NCI-H446 treated with DMSO at 0.1 percent for 48 hours (cell line): Measurements from ENCODE around the gene ACER3.
"Not testable (repeated sequence)": the region's sequence is repeated elsewhere in the genome, so short reads cannot be mapped to it uniquely, and the experiment has no call there.

Experiments
- DNase-seq: peaks from one replicate; lab custom pipeline; 2025; lab: John Stamatoyannopoulos, UW

Gene ACER3

DNA sequence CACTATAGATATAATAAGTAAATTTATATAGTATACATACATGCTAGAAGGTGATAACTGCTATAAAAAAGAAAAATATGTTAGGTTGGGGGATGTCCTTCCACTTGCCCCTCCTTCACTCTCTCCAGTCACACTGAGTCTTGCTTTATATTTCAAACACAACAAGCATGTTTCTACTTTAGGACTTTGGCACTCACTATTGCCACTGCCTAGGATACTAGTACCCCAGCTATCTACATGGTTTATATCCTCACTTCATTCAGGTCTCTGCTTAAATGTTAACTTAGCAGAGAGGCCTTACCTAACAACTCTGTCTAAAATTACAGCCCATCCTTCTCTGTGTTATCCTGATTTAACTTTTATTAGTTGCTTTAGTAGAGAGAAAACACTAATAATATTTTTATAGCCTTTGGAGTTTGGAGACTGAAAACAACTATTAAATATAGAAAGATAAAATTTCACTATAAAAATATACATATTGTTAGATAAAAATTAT, 134.4 kb downstream of the ACER3 start:
- no peak for DNase-seq

DNA sequence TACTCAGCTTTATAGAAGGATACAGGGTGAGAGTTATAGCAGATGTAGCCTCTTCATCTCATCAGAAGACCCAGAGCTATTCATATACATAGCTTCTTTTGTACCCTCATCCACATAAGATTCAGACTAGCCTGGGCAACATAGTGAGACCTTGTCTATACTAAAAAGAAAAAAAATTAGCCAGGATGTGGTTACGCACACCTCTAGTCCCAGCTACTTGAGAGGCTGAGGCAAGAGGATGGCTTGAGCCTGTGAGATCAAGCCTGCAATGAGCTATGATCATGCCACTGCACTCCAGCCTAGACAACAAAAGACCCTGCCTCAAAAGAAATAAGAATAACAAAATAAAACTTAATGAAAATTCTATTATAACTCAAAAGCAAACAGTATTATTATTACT, 136.8 kb downstream of the ACER3 start:
- no peak for DNase-seq

DNA sequence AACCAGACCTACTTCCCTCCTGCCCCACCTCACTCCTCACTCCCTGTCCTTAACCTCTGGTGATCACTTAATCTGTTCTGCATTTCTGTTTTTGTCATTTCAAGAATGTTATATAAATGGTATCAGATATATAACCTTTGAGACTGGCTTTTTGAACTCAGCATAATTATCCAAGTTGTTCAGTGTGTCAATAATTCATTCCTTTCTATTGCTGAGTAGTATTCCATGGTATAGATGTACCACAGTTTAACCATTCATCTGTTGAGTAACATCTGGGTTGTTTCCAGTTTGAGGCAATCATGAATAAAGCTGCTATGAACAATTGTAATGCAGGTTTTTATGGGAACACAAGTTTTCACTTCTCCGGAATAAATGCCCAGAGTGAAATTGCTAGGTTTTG, 138.9 kb downstream of the ACER3 start:
- no peak for DNase-seq

DNA sequence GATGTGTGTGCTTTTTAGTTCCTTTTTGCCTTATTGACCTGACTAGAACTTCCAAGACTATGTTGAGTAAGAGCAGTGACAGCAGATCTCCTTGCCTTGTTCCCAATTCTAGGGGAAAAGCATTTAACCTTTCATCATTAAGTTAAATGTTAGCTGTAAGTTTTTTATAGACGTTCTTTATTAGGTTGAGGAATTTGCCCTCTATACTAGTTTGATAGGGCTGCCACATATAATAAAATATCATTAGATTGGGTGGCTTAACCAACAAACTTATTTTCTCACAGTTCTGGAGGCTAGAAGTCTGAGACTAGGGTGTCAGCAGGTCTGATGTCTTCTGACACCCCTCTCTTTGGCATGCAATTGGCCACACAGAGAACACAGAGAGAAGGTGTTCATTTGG, 140.9 kb downstream of the ACER3 start:
- DNase-seq, result no peak

DNA sequence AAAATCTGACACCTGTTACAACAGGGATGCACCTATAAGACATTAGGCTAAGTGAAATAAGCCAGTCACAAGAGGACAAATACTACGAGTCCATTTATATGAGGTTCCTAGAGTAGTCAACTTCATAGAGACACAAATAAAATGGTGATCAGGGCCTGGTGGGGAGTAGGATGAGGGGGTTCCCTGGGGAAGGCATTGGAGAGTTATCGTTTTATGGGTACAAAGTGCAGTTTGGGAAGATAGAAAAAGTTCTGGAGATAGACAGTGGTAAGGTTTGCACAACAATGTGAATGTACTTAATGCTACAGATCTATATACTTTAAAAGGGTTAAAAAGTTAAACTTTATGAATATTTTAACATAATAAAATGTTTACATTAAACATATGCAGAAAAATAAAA, 142.1 kb downstream of the ACER3 start:
- DNase-seq, result no peak

DNA sequence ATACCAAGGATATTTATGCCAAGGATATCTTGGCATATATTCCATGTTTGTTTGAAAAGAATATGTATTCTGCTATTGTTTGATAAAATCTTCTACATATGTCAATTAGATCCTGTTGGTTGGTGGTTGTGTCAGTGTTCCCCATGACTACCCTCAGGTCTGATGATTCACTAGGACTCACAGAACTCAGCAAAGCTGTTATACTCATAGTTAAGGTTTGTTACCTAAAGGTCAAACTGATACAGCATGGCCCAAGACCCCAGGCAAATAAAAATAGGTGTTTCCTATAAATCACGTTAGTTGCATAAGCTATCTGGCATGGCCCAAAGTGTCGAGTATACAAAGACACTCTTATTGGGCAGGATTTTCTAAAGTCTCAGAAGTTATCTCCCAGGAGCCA, 143.2 kb downstream of the ACER3 start:
- no peak for DNase-seq

DNA sequence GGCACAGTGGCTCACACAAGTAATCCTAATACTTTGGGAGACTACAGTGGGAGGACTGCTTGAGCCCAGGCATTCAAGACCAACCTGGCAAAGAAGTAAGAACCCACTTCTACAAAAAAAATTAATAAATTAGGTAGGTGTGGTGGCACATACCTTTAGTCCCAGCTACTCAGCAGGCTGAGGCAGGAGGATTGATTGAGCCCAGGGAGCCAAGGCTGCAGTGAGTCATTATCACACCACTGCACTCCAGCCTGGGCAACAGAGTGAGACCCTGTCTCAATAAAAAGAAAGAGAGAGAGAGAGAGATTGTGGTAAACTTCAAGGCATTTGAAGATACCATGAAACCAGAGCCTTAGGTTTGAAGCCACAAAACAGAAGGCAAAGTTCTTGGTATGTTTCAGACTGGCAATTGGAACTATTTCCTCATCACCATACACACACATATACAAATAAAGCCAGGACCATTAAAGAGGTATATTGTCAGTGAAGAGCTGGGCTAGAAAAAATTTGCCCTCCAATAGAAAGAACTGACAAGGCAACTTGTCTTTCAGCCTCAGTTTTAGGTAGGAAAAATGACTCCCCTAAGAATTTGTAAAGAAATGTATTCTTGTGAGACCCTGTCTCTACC, 148.9 kb downstream of the ACER3 start:
- DNase-seq, result no peak

DNA sequence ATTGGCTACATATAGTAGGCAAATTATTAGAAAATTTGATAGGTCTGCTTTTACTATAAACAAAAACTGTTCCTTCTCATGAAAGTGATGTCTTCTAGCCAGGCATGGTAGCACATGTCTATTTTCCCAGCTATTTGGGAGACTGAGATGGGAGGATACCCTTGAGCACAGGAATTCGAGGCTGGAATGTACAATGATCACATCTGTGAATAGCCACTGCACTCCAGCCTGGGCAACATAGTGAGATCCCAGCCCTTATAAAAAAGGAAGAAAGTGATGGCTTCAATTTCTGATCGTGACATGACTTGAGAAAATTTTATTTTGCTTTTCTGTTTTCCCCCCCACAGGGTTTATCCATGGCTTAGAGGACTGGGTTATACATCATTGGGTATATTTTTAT, 154.0 kb downstream of the ACER3 start:
- DNase-seq, result no peak

DNA sequence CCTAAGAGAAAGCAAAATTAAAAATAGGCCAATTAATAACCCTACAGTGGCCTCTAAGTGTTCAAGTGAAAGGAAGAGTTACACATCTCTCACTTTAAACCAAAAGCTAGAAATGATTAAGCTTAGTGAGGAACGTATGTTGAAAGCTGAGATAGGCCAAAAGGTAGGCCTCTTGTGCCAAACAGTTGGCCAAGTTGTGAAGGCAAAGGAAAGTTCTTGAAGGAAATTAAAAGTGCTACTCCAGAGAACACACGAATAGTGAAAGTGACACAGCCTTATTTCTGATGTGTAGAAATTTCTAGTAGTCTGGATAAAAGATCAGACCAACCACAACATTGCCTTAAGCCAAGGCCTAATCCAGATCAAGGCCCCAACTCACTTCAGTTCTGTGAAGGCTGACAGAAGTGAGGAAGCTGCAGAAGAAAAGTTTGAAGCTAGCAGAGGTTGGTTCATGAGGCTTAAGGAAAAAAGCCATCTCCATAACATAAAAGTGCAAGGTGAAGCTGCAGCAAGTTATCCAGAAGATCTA, 157.7 kb downstream of the ACER3 start:
- not testable (repeated sequence) for DNase-seq

DNA sequence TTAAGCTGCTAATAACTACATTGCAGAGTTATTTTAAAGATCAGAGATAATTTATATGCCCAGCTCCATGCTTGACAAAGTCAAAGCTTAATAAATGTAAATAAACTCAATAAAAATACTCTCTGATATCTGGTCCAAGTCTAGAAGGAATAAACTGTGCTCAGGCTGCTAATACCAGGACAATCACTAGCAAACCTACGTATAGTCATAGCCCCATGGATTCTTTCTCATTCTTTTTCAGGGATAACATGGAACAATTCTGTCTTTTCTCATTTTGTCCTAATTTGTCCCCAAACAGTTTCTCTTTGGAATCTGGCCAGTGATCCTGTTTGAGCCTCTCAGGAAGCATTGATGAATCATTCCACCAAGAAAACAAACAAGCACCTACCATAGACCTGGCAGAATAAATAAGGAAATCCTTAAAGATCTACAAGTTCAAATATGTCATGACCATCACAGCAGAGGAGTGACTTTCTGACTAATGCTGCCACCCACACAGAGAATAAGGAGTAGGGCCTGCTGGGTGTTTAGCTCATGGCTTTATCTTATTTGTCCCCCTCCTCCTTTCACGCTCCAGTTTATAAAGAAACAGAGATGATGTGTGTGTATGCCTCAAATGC, 159.4 kb downstream of the ACER3 start:
- DNase-seq, result no peak

DNA sequence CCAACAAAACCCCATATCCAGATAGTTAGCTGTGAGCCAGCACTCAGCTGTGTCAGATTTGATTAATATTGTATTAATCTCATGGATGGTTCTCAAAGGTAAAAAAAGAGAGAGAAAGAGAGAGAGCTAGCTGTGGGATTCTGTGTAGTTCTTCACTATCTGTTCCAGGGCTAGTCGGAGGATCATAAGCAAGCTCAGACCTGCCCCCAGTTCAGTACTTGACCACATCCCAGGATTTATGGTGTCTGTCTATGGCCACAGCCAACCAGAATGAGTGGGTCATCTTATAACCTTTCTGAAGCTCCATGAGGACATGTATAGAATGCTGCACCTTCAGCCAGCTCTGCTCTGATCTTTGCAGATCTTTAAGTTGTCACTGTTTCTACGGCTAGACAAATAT, 160.0 kb downstream of the ACER3 start:
- no peak for DNase-seq

DNA sequence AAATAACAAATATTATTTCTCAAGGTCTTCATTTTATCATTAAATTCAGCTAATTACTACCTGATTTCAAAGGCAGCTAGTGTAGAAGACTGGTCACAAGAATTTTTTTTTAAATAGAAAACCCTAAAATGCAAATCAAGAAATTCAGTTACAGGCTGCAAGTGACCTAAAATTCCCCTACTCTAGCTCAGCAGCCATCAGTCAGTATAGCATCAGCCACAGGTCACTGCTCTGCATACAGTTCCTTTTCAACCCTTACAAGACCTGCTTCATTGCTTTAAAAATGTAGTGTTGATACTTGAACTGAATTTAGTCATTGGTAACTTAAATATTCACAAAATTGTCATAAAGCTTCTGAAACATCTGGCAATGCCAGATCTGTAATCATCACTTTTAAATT, 164.0 kb downstream of the ACER3 start:
- no peak for DNase-seq

DNA sequence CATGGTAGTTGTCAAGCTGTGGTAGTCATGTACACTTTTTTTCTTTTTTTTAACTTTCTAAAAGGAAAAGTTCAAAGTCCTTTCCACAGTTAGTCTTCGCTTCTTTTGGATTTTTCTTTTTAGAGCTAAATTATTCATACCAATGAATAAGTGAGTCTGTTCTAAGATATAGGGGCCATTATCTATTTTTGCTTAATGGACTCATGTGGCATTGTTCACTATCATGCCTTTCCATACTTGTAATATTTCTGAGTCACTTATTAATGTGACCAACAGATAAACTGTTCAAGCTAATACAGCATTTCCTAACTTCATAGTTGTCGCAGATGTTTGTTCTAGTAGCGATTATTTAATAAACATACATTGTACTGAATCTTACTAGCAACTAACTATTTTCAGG, 165.5 kb downstream of the ACER3 start:
- DNase-seq, result no peak

DNA sequence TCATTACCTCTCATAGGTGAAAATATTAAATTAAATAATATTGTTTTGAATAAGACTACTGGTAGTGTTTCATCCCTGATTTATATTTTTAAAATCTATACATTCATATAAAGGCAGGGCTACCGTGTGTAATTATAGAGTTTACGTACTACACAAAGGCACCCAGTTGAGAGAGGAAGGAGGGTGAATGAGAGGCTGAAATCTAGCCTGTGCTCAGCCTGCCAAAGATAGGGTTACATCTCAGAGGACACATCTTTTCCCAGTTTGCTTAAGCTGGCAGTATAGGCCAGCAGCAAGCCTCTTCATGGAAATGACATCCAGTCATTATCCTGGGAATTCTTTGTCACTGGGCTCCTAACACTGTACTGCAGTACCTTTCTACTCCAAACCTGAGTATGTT, 166.0 kb downstream of the ACER3 start:
- DNase-seq, result no peak

DNA sequence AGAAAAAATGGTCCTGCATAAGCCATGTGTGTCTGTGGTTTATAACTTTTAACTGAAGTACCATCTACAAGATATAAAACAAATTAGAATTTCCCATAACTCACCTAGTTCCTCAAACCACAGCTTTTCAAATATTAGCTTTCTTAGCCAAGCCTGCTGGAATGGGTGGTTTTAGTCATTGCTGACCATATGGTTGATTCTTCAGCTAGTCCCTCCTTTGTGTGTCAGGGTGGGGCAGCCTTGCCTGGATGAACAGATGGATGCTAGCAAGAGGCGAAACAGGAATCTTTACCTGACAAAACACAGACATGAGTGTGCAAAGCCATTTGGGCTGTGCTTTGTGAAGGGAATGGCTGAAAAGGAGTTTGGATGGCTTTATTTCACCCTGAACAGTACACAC, 166.6 kb downstream of the ACER3 start:
- DNase-seq, result peak; percentile 62

DNA sequence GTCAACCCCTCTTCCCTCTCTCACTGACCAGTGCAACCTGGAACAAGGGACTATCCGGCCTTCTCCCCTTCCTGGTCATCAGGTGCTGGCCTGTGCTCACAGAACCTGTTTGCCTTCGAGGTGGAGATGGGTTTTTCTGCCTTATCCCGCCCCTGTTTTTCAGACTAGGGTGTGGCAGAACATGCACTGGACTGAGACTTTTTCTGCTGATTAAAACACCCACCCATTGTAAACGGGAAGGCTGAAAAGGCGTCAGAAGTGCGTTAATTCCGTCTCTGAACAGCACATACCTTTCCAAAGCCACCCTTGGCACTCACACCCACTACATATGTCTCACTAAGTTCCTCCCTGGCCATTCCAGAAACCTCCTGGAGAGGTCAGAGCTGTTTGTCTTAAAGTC, 169.1 kb downstream of the ACER3 start:
- DNase-seq, result no peak

DNA sequence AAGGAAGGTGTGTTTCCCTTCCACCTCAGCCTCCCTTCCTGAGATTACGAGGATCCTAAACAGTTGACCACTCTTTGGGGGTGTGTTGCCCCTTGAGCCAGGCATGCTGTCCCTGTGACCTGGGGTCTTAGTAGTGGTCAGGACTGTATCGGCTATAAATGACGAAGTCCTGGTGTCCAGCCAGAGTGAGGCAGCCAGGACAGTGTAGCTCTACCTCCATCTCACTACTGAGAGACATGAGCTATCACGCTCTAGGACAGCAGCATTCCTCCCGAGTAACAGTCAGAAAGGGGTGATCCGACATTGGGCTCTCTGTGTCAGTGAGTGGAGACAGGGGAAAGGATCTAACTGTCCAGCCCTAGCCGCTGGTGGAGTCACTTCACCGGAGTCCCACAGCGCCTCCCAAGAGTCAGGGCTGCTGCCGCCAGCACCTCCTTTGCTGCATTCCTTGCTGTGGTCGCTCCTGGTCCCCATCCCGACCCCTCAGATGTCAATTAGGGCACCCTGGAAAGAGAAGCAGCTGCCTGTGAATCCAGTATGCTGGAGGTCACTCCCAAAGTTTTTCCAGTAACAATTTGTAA, 170.2 kb downstream of the ACER3 start:
- no peak for DNase-seq

DNA sequence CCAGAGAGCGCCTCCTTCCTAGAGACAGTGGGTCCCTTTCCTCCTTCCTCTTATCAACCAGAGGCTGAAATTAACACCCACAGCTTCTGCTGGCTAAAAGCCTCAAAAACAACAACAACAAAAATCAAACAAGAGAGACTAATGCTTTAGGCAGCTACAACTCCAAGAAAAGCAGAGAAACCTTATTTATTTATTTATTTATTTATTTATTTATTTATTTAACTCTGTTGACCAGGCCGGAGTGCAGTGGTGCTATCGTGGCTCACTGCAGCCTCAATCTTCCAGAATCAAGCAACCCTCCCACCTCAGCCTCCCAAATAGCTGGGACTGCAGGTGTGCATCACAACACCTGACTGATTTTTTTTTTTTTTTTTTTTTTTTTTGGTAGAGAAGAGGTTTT, 170.9 kb downstream of the ACER3 start:
- no peak for DNase-seq

DNA sequence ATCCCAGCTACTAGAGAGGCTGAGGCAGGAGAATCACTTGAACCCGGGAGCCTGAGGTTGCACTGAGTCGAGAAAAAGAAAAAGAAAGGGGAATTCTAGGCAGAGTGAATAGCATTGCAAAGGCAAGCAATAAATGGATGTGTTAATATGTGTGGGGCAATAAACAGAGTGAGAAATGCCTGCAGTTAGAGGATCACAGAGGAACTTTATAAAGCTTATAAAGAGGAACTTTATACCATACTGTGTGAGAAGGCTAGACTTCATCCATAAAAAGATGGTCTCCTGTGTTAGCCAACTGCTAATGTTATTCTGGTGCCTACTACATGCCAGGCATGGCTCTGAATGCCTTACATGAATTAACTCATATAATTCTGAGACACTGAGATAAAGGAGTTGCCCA, 174.3 kb downstream of the ACER3 start:
- no peak for DNase-seq

DNA sequence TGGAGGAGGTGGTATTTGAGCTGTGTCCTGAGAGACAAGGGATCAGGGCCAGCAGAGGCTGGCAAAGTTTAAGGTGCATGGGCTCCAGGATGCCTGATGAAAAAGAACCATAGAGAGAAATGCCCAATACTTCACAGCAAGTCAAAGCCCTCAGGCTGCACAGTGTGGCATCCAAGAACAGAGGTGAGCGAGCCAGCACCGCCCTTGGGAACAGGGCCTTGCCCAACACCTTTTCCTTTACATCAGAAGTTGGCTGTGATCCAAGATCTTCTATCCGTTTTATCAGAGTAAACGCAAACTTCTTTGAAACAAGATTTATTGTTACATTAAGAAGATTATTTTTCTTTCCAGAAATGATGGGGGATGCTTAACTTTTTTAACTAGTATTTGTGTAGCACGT, 174.9 kb downstream of the ACER3 start:
- no peak for DNase-seq

DNA sequence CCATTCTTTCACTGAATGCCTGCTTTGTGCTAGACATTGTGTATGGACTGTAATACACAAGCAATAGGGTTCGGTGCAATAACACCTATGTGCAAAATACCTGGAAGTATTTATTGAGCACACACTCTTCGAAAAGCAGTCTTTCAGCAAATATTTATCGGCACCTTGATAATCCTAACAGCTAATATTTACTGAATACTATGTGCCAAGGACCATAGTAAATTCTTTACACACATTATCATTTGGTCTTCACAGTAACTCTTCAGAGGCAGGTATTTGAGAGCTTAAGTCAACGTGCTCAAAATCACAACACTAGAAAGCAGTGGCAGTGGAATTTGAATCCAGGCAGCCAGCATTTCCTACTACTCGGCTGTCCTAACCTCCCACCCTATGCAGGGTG, 175.7 kb downstream of the ACER3 start:
- no peak for DNase-seq

DNA sequence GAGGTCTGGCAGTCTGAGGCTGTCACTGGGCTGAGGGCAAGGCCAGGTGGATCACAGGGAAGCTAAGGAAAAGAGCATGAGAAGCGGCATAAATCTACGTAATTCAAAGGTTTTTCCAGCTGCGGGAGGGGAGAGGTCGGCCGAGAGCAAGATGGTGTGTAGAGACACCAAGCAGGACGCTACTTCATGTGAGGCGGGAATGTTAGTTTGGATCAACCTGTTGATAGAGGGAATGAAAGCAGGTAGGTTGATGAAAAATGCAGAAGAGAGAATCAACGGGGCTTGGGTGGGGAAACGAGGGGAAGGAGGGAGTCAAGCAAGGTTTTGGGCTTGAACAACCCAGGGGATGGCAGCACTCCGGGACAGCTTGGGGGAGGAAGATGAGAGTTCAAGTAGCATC, 176.3 kb downstream of the ACER3 start:
- DNase-seq, result no peak

DNA sequence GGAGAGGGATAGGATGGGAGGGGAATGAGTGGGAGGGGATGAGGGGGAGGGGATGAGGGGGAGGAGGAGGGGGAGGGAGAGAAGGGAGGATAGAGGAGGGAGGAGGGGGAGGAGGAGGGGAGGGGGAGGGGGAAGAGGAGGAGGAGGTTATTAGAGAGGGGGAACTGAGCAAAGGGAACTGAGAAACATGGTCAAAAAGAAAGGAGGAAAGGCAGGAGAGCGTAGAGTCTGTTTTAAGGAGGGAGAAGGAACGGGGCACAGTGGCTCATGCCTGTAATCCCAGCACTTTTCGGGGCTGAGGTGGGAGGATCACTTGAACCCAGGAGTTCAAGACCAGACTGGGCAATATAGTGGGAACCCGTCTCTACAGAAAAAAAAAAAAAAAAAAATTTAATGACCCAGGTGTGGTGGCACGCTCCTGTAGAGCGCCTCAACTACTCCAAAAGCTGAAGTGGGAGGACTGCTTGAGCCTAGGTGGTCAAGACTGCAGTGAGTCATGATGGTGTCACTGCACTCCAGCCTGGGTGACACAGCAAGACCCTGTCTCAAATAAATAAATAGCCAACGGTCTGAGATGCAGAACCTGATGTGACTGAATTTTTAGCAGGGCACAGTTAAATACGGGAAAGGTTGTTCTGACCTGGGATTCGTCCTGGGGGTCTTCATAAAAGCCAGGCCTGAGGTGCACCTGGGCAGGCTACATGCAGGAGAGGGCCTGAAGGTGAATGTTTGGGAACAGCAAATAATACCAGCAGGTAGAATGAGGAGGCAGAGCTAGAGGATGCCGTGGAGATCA, 177.5 kb downstream of the ACER3 start:
- no peak for DNase-seq
